Thyroid gland (tissue), 4 donors: ENCODE data around the gene BRSK2. TPM values are rescaled to one million over a fixed set of nuclear protein-coding genes. Genes with fewer than 3 reads are reported as not detected.

Experiments
- DNase-seq, 2 donors: peaks; one replicate each; pipeline ENCODE4 v3.0.0-alpha.2; 2019
- H3K27ac ChIP-seq, 3 donors: fragments of 200-600 bp; sonication (generic); 1 replicate in 2 of 3; 2 replicates in 1 of 3; pipeline ENCODE4 v1.5.1; 2016 to 2019; ENCODE audit warnings: mild to moderate bottlenecking in 1 of 3, moderate library complexity in 1 of 3
- H3K27me3 ChIP-seq: fragments of 200-600 bp; sonication (generic); one replicate; pipeline ENCODE4 v1.5.1; 2019
- H3K36me3 ChIP-seq, 2 donors: fragments of 200-600 bp; sonication (generic); one replicate each; pipeline ENCODE4 v1.5.1; 2016 to 2019
- H3K4me1 ChIP-seq, 2 donors: fragments of 200-600 bp; sonication (generic); one replicate each; pipeline ENCODE4 v1.5.1; 2017 to 2019
- H3K4me3 ChIP-seq, 3 donors: fragments of 200-600 bp; sonication (generic); replicated peaks in 1 of 3; 1 replicate in 2 of 3; 2 replicates in 1 of 3; pipeline ENCODE4 v1.5.1; 2016; ENCODE audit warnings: mild to moderate bottlenecking in 1 of 3
- H3K9me3 ChIP-seq: fragments of 200-600 bp; sonication (generic); one replicate; pipeline ENCODE4 v1.5.1; 2017
- POLR2A ChIP-seq, 2 donors: fragments of 450-650 bp; IDR thresholded peaks; one replicate each; pipeline ENCODE4 v1.6.1; 2017; ENCODE audit warnings: antibody characterized with exemption in 2 of 2, mild to moderate bottlenecking in 2 of 2, moderate library complexity in 1 of 2
- WGBS, 2 donors: methylation state at CpG; one replicate each; pipeline ENCODE4 v1.1.5; 2017; 5-methylcytosine and 5-hydroxymethylcytosine counted together
- intact Hi-C: fragments of 100-400 bp; cut with DNase I; formaldehyde crosslinking; loops from one replicate; pipeline ENCODE4 v1.15.1; 2023
- total RNA-seq, 4 donors: library from RNA; depleted of rRNA; stranded (reverse); fragments of >200 nt; gene quantifications; one replicate each; pipeline ENCODE4 v1.2.3, GENCODE V29; 2016
- TF ChIP-seq, protein P1 (sequence below), 6 experiments: fragments of 200-600 bp in 3 of 6; fragments of 450-650 bp in 3 of 6; sonication (generic) in 3 of 6; IDR thresholded peaks; one replicate each; pipeline ENCODE4 v1.5.1; 2016 to 2019; ENCODE audit warnings: antibody characterized with exemption in 6 of 6, mild to moderate bottlenecking in 2 of 6, inconsistent platforms in 1 of 6, moderate library complexity in 1 of 6

BRSK2 gene
- total RNA-seq, 4 donors from 2014 or later: 0.34 to 2.2 (median 0.81) TPM

DNA sequence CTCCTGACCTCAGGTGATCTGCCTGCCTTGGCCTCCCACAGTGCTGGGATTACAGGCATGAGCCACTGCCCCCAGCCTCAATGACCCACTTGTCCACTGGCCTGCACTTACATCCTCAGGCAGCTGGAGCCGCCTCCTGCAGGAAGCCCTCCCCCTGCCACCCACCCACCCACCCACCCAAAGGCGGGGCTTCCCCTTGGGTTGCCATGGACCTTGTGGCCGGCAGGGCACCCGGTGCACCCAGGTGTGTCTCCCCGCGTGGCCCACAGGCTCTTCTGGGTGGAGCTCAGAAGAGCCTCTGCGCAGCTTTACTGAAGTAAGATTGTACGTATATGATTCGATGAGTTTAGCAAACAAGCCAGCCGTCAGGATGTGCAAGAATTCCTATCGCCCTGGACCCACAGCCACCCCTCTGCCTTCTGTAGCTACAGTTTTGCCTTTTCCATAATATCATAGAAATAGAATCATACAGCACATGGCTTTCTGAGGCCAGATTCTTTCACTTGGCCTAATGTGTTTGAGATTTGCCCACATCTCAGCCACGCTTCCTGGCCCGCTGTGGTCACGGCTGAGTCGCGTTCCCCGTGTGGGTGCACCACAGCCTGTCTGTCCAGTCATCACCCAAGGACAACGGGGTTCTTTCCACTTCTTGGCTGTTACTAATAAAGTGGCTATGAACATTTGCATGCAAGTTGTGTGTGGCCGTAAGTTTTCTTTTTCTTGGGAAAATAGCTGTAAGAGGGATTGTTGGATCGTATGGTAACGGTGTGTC, 5.3 kb upstream of the BRSK2 start:
- Histone ChIP-seq H3K36me3 (no peaks in the 10 kb centered on the region), H3K27me3 (no peaks in the 10 kb centered on the region), H3K4me3 (no peak overlapping the region), H3K4me1 (peaks cover 12 to 13% of the 10 kb centered on the region in 2 donors), H3K9me3 (no peaks in the 10 kb centered on the region), H3K27ac (no peak overlapping the region)
- intact Hi-C loops: no loop called here
- no peak for TF ChIP-seq POLR2A (IDR thresholded peaks at IDR 0.05)
- TF ChIP-seq, protein P1, sequence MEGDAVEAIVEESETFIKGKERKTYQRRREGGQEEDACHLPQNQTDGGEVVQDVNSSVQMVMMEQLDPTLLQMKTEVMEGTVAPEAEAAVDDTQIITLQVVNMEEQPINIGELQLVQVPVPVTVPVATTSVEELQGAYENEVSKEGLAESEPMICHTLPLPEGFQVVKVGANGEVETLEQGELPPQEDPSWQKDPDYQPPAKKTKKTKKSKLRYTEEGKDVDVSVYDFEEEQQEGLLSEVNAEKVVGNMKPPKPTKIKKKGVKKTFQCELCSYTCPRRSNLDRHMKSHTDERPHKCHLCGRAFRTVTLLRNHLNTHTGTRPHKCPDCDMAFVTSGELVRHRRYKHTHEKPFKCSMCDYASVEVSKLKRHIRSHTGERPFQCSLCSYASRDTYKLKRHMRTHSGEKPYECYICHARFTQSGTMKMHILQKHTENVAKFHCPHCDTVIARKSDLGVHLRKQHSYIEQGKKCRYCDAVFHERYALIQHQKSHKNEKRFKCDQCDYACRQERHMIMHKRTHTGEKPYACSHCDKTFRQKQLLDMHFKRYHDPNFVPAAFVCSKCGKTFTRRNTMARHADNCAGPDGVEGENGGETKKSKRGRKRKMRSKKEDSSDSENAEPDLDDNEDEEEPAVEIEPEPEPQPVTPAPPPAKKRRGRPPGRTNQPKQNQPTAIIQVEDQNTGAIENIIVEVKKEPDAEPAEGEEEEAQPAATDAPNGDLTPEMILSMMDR (IDR thresholded peaks at IDR 0.05): no peak
- no peak for DNase-seq
- WGBS, 2 donors: 64 to 73% methylated on average over 11 to 17 of the region's 21 CpGs

DNA sequence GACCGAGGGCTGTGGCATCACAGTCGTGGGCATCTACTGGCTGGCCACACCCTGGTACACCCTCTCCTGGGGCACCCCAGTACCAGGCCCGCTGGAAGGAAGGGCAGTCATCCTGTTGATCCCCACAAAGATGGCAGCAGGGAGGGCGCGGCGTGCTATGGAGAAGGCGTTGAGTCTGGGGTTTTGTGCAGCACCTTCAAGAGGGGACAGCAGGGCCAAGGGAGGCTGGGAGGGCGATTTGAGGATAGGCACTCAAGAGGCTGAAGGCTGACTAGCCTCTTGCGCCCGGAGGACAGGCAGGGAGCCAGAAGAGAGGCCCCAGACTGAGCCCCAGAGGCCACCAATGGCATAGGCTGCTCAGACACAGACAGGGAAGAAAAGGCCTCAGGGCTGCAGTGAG, 2.2 kb upstream of the BRSK2 start:
- no peaks in the 10 kb centered on the region for H3K9me3 ChIP-seq
- intact Hi-C loops: loop anchor here (5.0 kb wide), 1 partner anchor 80 kb away; the partner anchor contains the start of gene TOLLIP
- 86 to 95% methylated on average over 8 to 10 of the region's 10 CpGs for WGBS, 2 donors
- no peaks in the 10 kb centered on the region for H3K36me3 ChIP-seq
- DNase-seq: no peak
- peaks cover 16 to 19% of the 10 kb centered on the region in 2 donors for H3K4me1 ChIP-seq
- H3K27me3 ChIP-seq: peaks cover 7% of the 10 kb centered on the region
- TF ChIP-seq, protein P1 (IDR thresholded peaks at IDR 0.05): no peak
- no peak for TF ChIP-seq POLR2A (IDR thresholded peaks at IDR 0.05)
- no peak overlapping the region for H3K4me3 ChIP-seq
- H3K27ac ChIP-seq: no peak overlapping the region

DNA sequence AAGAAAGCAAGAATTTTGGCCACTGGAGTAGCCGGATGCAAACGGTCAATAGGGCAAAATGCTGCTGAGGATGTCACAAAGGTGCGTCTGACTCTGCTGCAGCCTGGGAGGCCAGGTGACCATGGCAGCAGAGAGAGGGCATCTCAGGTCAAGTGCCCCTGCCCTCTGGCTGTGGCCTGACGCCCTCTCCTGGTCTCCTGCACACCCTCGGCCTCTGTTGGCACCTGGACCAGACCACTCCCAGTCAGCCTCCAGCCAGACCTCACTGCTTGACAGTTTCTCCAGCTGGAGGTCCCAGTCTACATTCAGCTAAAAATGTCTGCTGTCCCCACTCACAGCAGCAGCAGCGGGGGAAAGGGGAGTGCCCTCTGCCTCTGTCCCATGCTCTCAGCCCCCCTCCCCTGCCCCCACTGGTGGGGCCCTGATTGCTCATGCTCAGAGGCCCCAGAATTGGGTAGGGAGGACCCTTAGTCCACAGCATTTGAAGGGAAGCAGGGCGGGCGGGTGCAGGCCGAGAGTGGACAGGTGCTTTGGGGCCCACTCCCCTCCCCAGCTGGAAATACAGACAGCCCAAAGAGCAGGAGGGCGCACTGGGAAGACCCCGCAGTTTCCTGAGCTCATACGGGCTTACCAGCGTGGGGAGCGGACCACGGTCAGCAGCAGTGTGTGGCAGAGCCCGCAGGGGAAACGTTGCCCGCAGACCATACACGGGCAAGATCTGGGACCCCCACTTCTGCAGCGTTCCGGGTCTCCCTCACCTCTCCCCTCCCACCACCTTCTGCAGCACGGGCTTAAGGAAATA, 1.6 kb upstream of the BRSK2 start:
- TF ChIP-seq POLR2A (IDR thresholded peaks at IDR 0.05): no peak
- TF ChIP-seq, protein P1 (IDR thresholded peaks at IDR 0.05): no peak
- WGBS, 2 donors: 46 to 57% methylated on average over 14 to 17 of the region's 22 CpGs
- DNase-seq: no peak
- Histone ChIP-seq H3K27me3 (peaks cover 7% of the 10 kb centered on the region), H3K27ac (no peak overlapping the region), H3K36me3 (no peaks in the 10 kb centered on the region), H3K4me3 (no peak overlapping the region), H3K9me3 (no peaks in the 10 kb centered on the region), H3K4me1 (peaks cover 16 to 19% of the 10 kb centered on the region in 2 donors)
- intact Hi-C loops: loop anchor here (5.0 kb wide), 1 partner anchor 81 kb away; the partner anchor contains the start of gene TOLLIP

DNA sequence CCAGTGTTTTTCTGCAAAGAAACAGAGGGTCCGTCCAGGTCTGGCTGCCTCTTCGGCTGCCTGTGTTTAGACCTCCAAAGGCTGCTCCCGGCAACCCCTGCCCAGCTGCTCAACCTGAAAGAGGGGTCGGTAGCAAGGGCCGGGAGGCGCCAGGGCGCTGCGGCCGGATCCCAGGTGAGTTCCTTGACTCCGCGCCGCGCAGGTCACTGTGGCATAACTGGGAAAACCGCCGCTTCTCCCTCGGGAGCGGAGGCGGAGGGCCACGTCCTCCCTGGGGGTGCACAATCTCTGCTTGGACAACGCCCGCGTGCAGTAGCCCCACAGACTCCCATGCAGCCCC, 1.0 kb upstream of the BRSK2 start:
- peaks cover 12 to 14% of the 10 kb centered on the region in 2 donors for H3K4me1 ChIP-seq
- TF ChIP-seq POLR2A (IDR thresholded peaks at IDR 0.05): no peak
- TF ChIP-seq, protein P1 (IDR thresholded peaks at IDR 0.05): no peak
- H3K27me3 ChIP-seq: peaks cover 7% of the 10 kb centered on the region
- H3K4me3 ChIP-seq: no peak overlapping the region
- no peak overlapping the region for H3K27ac ChIP-seq
- 12 to 13% methylated on average over 3 to 17 of the region's 22 CpGs for WGBS, 2 donors
- H3K9me3 ChIP-seq: no peaks in the 10 kb centered on the region
- intact Hi-C loops: loop anchor here (5.0 kb wide), 1 partner anchor 81 kb away; the partner anchor contains the start of gene TOLLIP
- H3K36me3 ChIP-seq: no peaks in the 10 kb centered on the region
- no peak for DNase-seq
